ENCODE data around the gene FNDC8.
"Not testable (repeated sequence)": the region's sequence is repeated elsewhere in the genome, so short reads cannot be mapped to it uniquely, and the experiment has no call there.

FNDC8 gene

DNA sequence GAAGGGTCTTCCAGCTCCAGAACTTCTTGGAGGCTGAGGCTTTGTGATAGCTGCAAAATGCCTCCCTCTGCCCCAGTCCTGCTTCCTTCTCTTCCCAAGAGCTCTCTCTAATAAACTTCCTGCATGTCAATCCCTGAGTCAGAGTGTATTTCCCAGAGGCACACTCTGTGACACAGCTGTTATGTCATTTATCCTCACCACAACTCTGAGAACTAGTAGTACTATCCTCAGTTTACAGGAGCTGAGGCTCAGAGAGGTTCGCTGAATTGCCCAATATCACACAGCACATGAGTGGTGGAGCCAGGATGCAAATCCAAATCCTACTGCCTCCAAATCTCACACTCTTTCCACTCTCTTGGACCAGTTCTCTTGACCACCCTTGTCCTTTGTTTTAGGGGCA, 46.3 kb downstream of the FNDC8 start:
- no peaks in the 10 kb centered on the region for H3K36me3 ChIP-seq
- no peak overlapping the region for H3K4me3 ChIP-seq
- H3K27ac ChIP-seq, result no peak overlapping the region
- TF ChIP-seq Cebpa-rat (IDR thresholded peaks at IDR 0.05), result no peak
- H3K27me3 ChIP-seq, result no peaks in the 10 kb centered on the region
- H3K4me1 ChIP-seq, result no peaks in the 10 kb centered on the region
- H3K9ac ChIP-seq, result no peak overlapping the region
- H3K9me3 ChIP-seq, result no peaks in the 10 kb centered on the region
- H4K20me1 ChIP-seq, result no peaks in the 10 kb centered on the region
- H3K4me2 ChIP-seq, result no peak overlapping the region

DNA sequence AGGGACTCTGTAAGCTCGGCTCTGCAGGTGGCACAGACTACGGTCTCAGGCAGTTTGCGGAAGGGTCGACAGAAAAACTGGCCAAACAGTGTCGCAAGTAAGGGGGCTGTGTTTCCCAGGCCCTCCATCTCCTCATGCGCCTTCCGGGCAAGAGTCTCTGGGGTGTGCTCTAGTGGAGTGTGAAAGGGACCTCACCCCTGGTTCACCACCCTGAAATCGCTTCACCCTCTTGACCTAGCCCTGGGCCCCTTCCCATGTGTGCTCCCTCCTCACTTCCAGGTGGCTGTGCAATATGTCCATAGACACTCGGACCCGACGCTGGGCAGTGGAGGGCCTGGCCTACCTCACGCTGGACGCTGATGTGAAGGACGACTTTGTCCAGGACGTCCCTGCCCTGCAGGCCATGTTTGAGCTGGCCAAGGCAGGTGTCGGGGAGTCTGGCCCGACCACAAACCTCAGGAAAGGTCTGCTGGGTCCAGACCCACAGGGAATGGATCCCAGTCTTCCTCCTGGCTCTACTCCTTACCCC, 48.5 kb downstream of the FNDC8 start:
- H3K36me3 ChIP-seq, result no peaks in the 10 kb centered on the region
- no peak overlapping the region for H3K4me3 ChIP-seq
- no peaks in the 10 kb centered on the region for H3K4me1 ChIP-seq
- no peaks in the 10 kb centered on the region for H4K20me1 ChIP-seq
- H3K9ac ChIP-seq, result no peak overlapping the region
- no peak overlapping the region for H3K27ac ChIP-seq
- H3K9me3 ChIP-seq, result no peaks in the 10 kb centered on the region
- no peak overlapping the region for H3K4me2 ChIP-seq
- H3K27me3 ChIP-seq, result no peaks in the 10 kb centered on the region
- TF ChIP-seq Cebpa-rat (IDR thresholded peaks at IDR 0.05), result no peak

DNA sequence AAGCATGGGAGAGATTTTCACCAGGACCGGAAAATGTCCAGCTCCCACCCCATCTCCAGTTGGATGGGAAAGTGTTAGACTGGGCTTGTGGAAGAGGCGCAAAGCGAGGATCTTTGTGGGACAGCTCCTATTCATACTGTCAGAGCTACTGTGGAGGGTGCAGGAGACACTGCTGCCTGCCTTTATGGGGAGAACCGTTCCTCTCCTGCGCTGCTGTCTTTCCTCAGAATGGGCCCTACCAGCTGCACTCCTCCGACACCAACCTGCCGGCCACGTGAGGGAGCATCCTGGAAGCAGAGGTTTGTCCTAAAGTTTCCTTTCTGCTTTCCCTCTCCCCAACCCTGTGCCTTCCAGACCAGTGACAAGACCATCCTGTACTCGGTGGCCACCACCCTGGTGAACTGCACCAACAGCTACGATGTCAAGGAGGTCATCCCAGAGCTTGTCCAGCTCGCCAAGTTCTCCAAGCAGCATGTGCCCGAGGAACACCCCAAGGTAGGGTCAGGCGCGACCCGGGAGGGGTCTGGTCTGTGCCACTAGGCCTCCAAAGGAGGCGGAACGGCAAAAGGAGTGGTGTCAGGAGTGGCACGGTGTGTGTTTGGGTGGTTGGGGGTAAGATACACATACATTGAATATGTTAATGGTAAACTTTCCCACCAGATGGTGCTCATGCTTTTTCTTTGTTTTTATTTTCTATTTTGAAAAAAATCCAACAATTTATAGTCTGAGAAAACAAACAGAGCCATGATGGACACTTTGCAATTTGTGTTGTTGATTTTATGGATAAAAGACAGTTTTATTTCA, 49.8 kb downstream of the FNDC8 start:
- no peaks in the 10 kb centered on the region for H3K36me3 ChIP-seq
- H3K4me3 ChIP-seq, result no peak overlapping the region
- no peaks in the 10 kb centered on the region for H3K4me1 ChIP-seq
- no peak overlapping the region for H3K4me2 ChIP-seq
- H4K20me1 ChIP-seq, result no peaks in the 10 kb centered on the region
- no peak for TF ChIP-seq Cebpa-rat (IDR thresholded peaks at IDR 0.05)
- H3K27me3 ChIP-seq, result no peaks in the 10 kb centered on the region
- H3K9me3 ChIP-seq, result no peaks in the 10 kb centered on the region
- no peak overlapping the region for H3K27ac ChIP-seq
- no peak overlapping the region for H3K9ac ChIP-seq

- Histone ChIP-seq H3K27ac (no peak overlapping the region), H3K9me3 (no peaks in the 10 kb centered on the region), H3K4me3 (no peak overlapping the region), H3K4me1 (no peaks in the 10 kb centered on the region), H4K20me1 (no peaks in the 10 kb centered on the region), H3K4me2 (no peak overlapping the region), H3K36me3 (no peaks in the 10 kb centered on the region), H3K9ac (no peak overlapping the region), H3K27me3 (no peaks in the 10 kb centered on the region)
- TF ChIP-seq Cebpa-rat (IDR thresholded peaks at IDR 0.05), result no peak
These were observed 50.4 kb downstream of the FNDC8 start for GRCh38 chr17:35171834-35172233.

- not testable (repeated sequence) for H4K20me1 ChIP-seq, H3K27ac ChIP-seq, H3K4me2 ChIP-seq, H3K9me3 ChIP-seq, H3K4me3 ChIP-seq, H3K4me1 ChIP-seq, H3K36me3 ChIP-seq, H3K9ac ChIP-seq, H3K27me3 ChIP-seq
These were observed 50.9 kb downstream of the FNDC8 start for GRCh38 chr17:35172321-35172720.

- no peaks in the 10 kb centered on the region for H3K4me1 ChIP-seq
- H3K9me3 ChIP-seq, result no peaks in the 10 kb centered on the region
- no peak overlapping the region for H3K4me3 ChIP-seq
- H3K9ac ChIP-seq, result no peak overlapping the region
- no peaks in the 10 kb centered on the region for H3K27me3 ChIP-seq
- no peak overlapping the region for H3K4me2 ChIP-seq
- no peak overlapping the region for H3K27ac ChIP-seq
- TF ChIP-seq Cebpa-rat (IDR thresholded peaks at IDR 0.05), result no peak
- H4K20me1 ChIP-seq, result no peaks in the 10 kb centered on the region
- H3K36me3 ChIP-seq, result no peaks in the 10 kb centered on the region
These were observed 53.5 kb downstream of the FNDC8 start for GRCh38 chr17:35174835-35175334.

GRCh38 chr17:35175638-35176415, 54.4 kb downstream of the FNDC8 start:
- TF ChIP-seq Cebpa-rat (IDR thresholded peaks at IDR 0.05), result no peak
- no peak overlapping the region for H3K27ac ChIP-seq

GRCh38 chr17:35176897-35177296, 55.5 kb downstream of the FNDC8 start:
- Histone ChIP-seq H3K9ac (no peak overlapping the region), H3K4me3 (no peak overlapping the region), H3K4me2 (no peak overlapping the region), H3K27ac (no peak overlapping the region), H3K4me1 (no peaks in the 10 kb centered on the region), H3K36me3 (no peaks in the 10 kb centered on the region), H3K27me3 (no peaks in the 10 kb centered on the region), H4K20me1 (no peaks in the 10 kb centered on the region), H3K9me3 (no peaks in the 10 kb centered on the region)
- no peak for TF ChIP-seq Cebpa-rat (IDR thresholded peaks at IDR 0.05)

More at GRCh38 chr17:35175638-35176415, 54.4 kb downstream of the FNDC8 start:
- Histone ChIP-seq H4K20me1 (no peaks in the 10 kb centered on the region), H3K27me3 (no peaks in the 10 kb centered on the region), H3K4me2 (no peak overlapping the region), H3K9ac (no peak overlapping the region), H3K4me1 (no peaks in the 10 kb centered on the region), H3K36me3 (no peaks in the 10 kb centered on the region), H3K9me3 (no peaks in the 10 kb centered on the region), H3K4me3 (no peak overlapping the region)

GRCh38 chr17:35179379-35179778, 58.0 kb downstream of the FNDC8 start:
- H4K20me1 ChIP-seq, H3K4me3 ChIP-seq, H3K27me3 ChIP-seq, H3K9me3 ChIP-seq, H3K9ac ChIP-seq, H3K4me2 ChIP-seq, H3K27ac ChIP-seq, H3K36me3 ChIP-seq, H3K4me1 ChIP-seq: not testable (repeated sequence)
